Vagina (tissue), 2 donors: Measurements from ENCODE around the gene PCBP3.

Source experiments
- CTCF ChIP-seq, 3 experiments: fragments of 450-650 bp in 2 of 3; fragments of 200-600 bp in 1 of 3; sonication (generic) in 1 of 3; IDR thresholded peaks; one replicate each; pipeline ENCODE4 v1.5.1; 2017 to 2019; ENCODE audit warnings: antibody characterized with exemption in 3 of 3, mild to moderate bottlenecking in 2 of 3, moderate library complexity in 2 of 3
- POLR2A ChIP-seq, 2 donors: fragments of 450-650 bp; IDR thresholded peaks; one replicate each; pipeline ENCODE4 v1.6.1; 2017; ENCODE audit warnings: antibody characterized with exemption in 2 of 2, mild to moderate bottlenecking in 2 of 2, moderate library complexity in 2 of 2
- POLR2AphosphoS5 ChIP-seq, 2 donors: sonication (generic); formaldehyde crosslinking; IDR thresholded peaks; one replicate each; pipeline ENCODE4 v1.9.0; 2017; ENCODE audit warnings: antibody characterized with exemption in 2 of 2, mild to moderate bottlenecking in 2 of 2, low read depth in 1 of 2; ENCODE audit not compliant: insufficient read depth in 1 of 2

GRCh38 chr21:45753445-45753844 lies 109.9 kb downstream of the PCBP3 start:
- TF ChIP-seq POLR2A (IDR thresholded peaks at IDR 0.05): no peak
- no peak for TF ChIP-seq CTCF (IDR thresholded peaks at IDR 0.05)
- no peak for TF ChIP-seq POLR2AphosphoS5 (IDR thresholded peaks at IDR 0.05; ENCODE audit: insufficient read depth in 1 of 2, low read depth in 1 of 2)
